PC-9 (cell line): ENCODE results near the gene UQCR10. TPM values are rescaled to one million over a fixed set of nuclear protein-coding genes. Genes with fewer than 3 reads are reported as not detected.
A peak's percentile ranks its signal among the peaks of the same experiment; 100 is the strongest.

Experiments
- BruUV-seq: library from RNA; stranded (reverse); fragments of 400-500 nt; replicated peaks from 2 replicates; lab custom pipeline; 2021; lab: Mats Ljungman, UMichigan
- CTCF ChIA-PET: fragments of 300-600 bp; sonication (Branson Sonifier 250); formaldehyde crosslinking; loops from one replicate; lab custom pipeline; 2022; ENCODE audit warnings: antibody characterized with exemption; lab: Charles Lee
- POLR2A ChIA-PET: fragments of 300-600 bp; sonication (Branson Sonifier 250); formaldehyde crosslinking; loops from one replicate; lab custom pipeline; 2022; ENCODE audit warnings: antibody characterized with exemption; ENCODE audit not compliant: unreplicated experiment; lab: Charles Lee
- DNase-seq, 2 experiments: peaks; one replicate each; pipeline versions ENCODE4 v3.0.0 to v3.0.0-alpha.2; 2015 to 2022; ENCODE audit warnings: mixed read lengths in 1 of 2
- H2AFZ ChIP-seq: fragments of 200-600 bp; sonication (generic); 2 replicates; pipeline ENCODE4 v1.8.1; 2017; ENCODE audit warnings: antibody characterized with exemption
- H3F3A ChIP-seq: fragments of 200-600 bp; sonication (generic); 2 replicates; pipeline ENCODE4 v1.8.1; 2017; ENCODE audit warnings: antibody characterized with exemption, mild to moderate bottlenecking, low read depth; ENCODE audit not compliant: insufficient read depth
- H3K27ac ChIP-seq: fragments of 200-600 bp; sonication (generic); 2 replicates; pipeline ENCODE4 v1.6.1; 2016; ENCODE audit warnings: mixed run types
- H3K27me3 ChIP-seq: fragments of 200-600 bp; sonication (generic); 2 replicates; pipeline ENCODE4 v1.6.1; 2016; ENCODE audit warnings: low read depth, mixed run types; ENCODE audit not compliant: insufficient read depth
- H3K36me3 ChIP-seq: fragments of 200-600 bp; sonication (generic); 2 replicates; pipeline ENCODE4 v1.6.1; 2016; ENCODE audit warnings: low read depth, mixed run types
- H3K4me1 ChIP-seq: fragments of 200-600 bp; sonication (generic); replicated peaks from 2 replicates; pipeline ENCODE4 v1.6.1; 2016; ENCODE audit warnings: mixed run types; ENCODE audit not compliant: insufficient read depth
- H3K4me2 ChIP-seq: fragments of 200-600 bp; sonication (generic); 2 replicates; pipeline ENCODE4 v1.6.1; 2017; ENCODE audit warnings: mixed run types
- H3K4me3 ChIP-seq: fragments of 200-600 bp; sonication (generic); 2 replicates; pipeline ENCODE4 v1.6.1; 2016; ENCODE audit warnings: mixed run types
- H3K79me2 ChIP-seq: fragments of 200-600 bp; sonication (generic); 2 replicates; pipeline ENCODE4 v1.6.1; 2017; ENCODE audit warnings: low read depth, mixed run types
- H3K9me2 ChIP-seq: fragments of 200-600 bp; sonication (generic); 2 replicates; pipeline ENCODE4 v1.8.1; 2017; ENCODE audit warnings: mild to moderate bottlenecking; ENCODE audit not compliant: insufficient read depth
- H3K9me3 ChIP-seq: fragments of 200-600 bp; sonication (generic); 2 replicates; pipeline ENCODE4 v1.8.1; 2016; ENCODE audit warnings: low read depth; ENCODE audit not compliant: insufficient read depth
- H4K20me1 ChIP-seq: fragments of 200-600 bp; sonication (generic); 2 replicates; pipeline ENCODE4 v1.8.1; 2017; ENCODE audit not compliant: insufficient read depth
- CTCF ChIP-seq: fragments of 200-600 bp; sonication (generic); conservative IDR thresholded peaks from 2 replicates; pipeline ENCODE4 v1.6.1; 2017; ENCODE audit warnings: mixed run types, antibody characterized with exemption, mild to moderate bottlenecking, moderate library complexity
- EZH2 ChIP-seq: fragments of 200-600 bp; sonication (generic); IDR thresholded peaks from 2 replicates; pipeline ENCODE4 v1.8.0; 2017; ENCODE audit warnings: antibody characterized with exemption, low read depth
- intact Hi-C: fragments of 100-400 bp; cut with micrococcal nuclease; formaldehyde crosslinking; loops from one replicate; pipeline ENCODE4 v1.10.0; 2022; ENCODE audit not compliant: unreplicated experiment
- total RNA-seq: library from RNA; stranded (reverse); gene quantifications from 2 replicates; pipeline ENCODE4 v1.2.3, GENCODE V29; 2021

The UQCR10 gene
- total RNA-seq, 1 experiment from 2014 or later: 103 TPM

DNA sequence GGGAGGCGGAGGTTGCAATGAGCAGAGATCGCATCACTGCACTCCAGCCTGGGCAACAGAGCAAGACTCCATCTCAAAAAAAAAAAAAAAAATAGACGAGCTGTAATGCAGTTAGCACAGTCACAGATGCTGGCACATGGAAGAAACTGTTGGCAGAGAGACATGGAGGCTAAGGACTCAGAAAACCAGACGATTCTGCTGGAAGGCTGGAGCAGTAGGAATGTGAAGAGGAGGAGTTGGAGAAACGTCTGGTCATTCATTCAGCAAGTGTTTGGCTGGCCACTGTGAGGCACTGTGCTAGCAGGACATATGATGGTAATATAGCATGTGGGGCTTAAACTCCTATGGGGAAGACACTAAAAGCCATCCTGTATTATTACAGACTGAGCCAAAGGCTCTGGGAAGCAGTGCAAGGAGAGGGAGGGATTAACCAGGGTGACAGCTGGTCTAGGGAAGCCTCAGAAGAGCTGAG, 5.0 kb downstream of the UQCR10 start:
- Histone ChIP-seq H3K4me3 (no peak overlapping the region), H3K9me2 (no peaks in the 10 kb centered on the region), H3F3A (peaks cover 46% of the 10 kb centered on the region), H3K4me1 (peaks cover 52% of the 10 kb centered on the region), H3K79me2 (peaks cover 30% of the 10 kb centered on the region), H3K4me2 (0 out of 2 replicates have a peak overlapping the region, but pooled peaks have one; percentile 50), H4K20me1 (no peaks in the 10 kb centered on the region), H3K27me3 (no peaks in the 10 kb centered on the region), H3K9me3 (no peaks in the 10 kb centered on the region), H3K36me3 (peaks cover 20% of the 10 kb centered on the region; the same call in 1 of the 2 replicates), H2AFZ (no peak overlapping the region), H3K27ac (peak overlapping the region; percentile 75)
- ChIA-PET POLR2A (no interaction called here), CTCF (no interaction called here)
- TF ChIP-seq EZH2 (no peak), CTCF (peak; percentile 47)
- intact Hi-C loops: no loop called here
- BruUV-seq: no TSS peak
- peak in 1 of 2 experiments; percentile 45 for DNase-seq

- DNase-seq: peak; percentile 58 to 87
- peaks cover 54% of the 10 kb centered on the region for H3K4me1 ChIP-seq
- H3F3A ChIP-seq: peaks cover 48% of the 10 kb centered on the region
- ChIA-PET POLR2A (interaction anchor here (0.5 to 0.7 kb wide), 6 partner anchors 10 to 206 kb away, joined by 3 to 21 read pairs (median 7); no protein-coding TSS in a partner anchor), CTCF (interaction anchor here (0.6 to 0.9 kb wide), 4 partner anchors 20 to 150 kb away, joined by 3 to 17 read pairs (median 4); no protein-coding TSS in a partner anchor)
- no peaks in the 10 kb centered on the region for H3K9me2 ChIP-seq
- no peaks in the 10 kb centered on the region for H3K9me3 ChIP-seq
- H3K36me3 ChIP-seq: peaks cover 20% of the 10 kb centered on the region; the same call in 1 of the 2 replicates
- peaks cover 19% of the 10 kb centered on the region for H3K79me2 ChIP-seq
- no TSS peak for BruUV-seq
- no peaks in the 10 kb centered on the region for H4K20me1 ChIP-seq
- H3K27me3 ChIP-seq: no peaks in the 10 kb centered on the region
- H3K4me2 ChIP-seq: peak overlapping the region; percentile 50
- H3K4me3 ChIP-seq: no peak overlapping the region
- H2AFZ ChIP-seq: no peak overlapping the region
- intact Hi-C loops: no loop called here
- peak overlapping the region; percentile 75 for H3K27ac ChIP-seq
- TF ChIP-seq CTCF (no peak), EZH2 (no peak)
Measured at GRCh38 chr22:29773233-29773632, 6.1 kb downstream of the UQCR10 start.

- DNase-seq: no peak
- Histone ChIP-seq H3K4me3 (no peak overlapping the region), H2AFZ (no peak overlapping the region), H3K4me2 (peak overlapping the region; percentile 74), H3K79me2 (no peaks in the 10 kb centered on the region), H3K9me3 (no peaks in the 10 kb centered on the region), H3K27me3 (no peaks in the 10 kb centered on the region), H3F3A (peaks cover 36% of the 10 kb centered on the region), H3K9me2 (no peaks in the 10 kb centered on the region), H4K20me1 (no peaks in the 10 kb centered on the region), H3K27ac (peak overlapping the region; percentile 66), H3K36me3 (no peaks in the 10 kb centered on the region), H3K4me1 (peaks cover 68% of the 10 kb centered on the region)
- no peak for TF ChIP-seq CTCF
- POLR2A ChIA-PET: interaction anchor here (0.5 kb wide), 1 partner anchor 41 kb away, joined by 7 read pairs; no protein-coding TSS in a partner anchor
- BruUV-seq: no TSS peak
- CTCF ChIA-PET: interaction anchor here (0.7 kb wide), 1 partner anchor 79 kb away, joined by 7 read pairs; no protein-coding TSS in a partner anchor
- intact Hi-C loops: loop anchor here (5.0 kb wide), 1 partner anchor 42 kb away; no protein-coding TSS in a partner anchor
Measured at GRCh38 chr22:29780220-29780619, 13.1 kb downstream of the UQCR10 start.
